Right lobe of liver (tissue), 6 donors: ENCODE measurements around the gene ELMO1. TPM values are rescaled to one million over a fixed set of nuclear protein-coding genes. Genes with fewer than 3 reads are reported as not detected.

Experiments used
- ATAC-seq, 4 donors: fragments of 200-7000 bp; cut with Tn5 transposase; one replicate each; pipeline ENCODE4 v1.9.1; 2020; ENCODE audit warnings: mild to moderate bottlenecking in 4 of 4, moderate library complexity in 4 of 4
- DNase-seq, 3 donors: peaks; one replicate each; pipeline ENCODE4 v3.0.0-alpha.2; 2020
- H3K27ac ChIP-seq, 3 donors: fragments of 200-600 bp; one replicate each; pipeline ENCODE4 v1.8.0; 2022
- H3K27me3 ChIP-seq, 2 donors: fragments of 200-600 bp; one replicate each; pipeline ENCODE4 v1.8.0; 2022
- H3K36me3 ChIP-seq, 4 donors: fragments of 200-600 bp; sonication (generic) in 1 of 4; one replicate each; pipeline versions ENCODE4 v1.5.1 to v1.8.0; 2017 to 2022; ENCODE audit warnings: control low read depth in 1 of 4
- H3K4me1 ChIP-seq, 4 donors: fragments of 200-600 bp; sonication (generic) in 1 of 4; one replicate each; pipeline versions ENCODE4 v1.5.1 to v1.8.0; 2017 to 2022; ENCODE audit warnings: control low read depth in 1 of 4
- H3K4me3 ChIP-seq, 3 donors: fragments of 200-600 bp; one replicate each; pipeline ENCODE4 v1.8.0; 2022
- H3K9me3 ChIP-seq, 4 donors: fragments of 200-600 bp; sonication (generic) in 1 of 4; one replicate each; pipeline versions ENCODE4 v1.5.1 to v1.8.0; 2017 to 2022; ENCODE audit warnings: control low read depth in 1 of 4
- CTCF ChIP-seq, 4 donors: fragments of 200-600 bp in 3 of 4; fragments of 450-650 bp in 1 of 4; IDR thresholded peaks; one replicate each; pipeline versions ENCODE4 v1.5.1 to v1.8.0; 2016 to 2022; ENCODE audit warnings: antibody characterized with exemption in 4 of 4, mild to moderate bottlenecking in 2 of 4
- POLR2A ChIP-seq: fragments of 450-650 bp; IDR thresholded peaks from one replicate; pipeline ENCODE4 v1.6.1; 2017; ENCODE audit warnings: antibody characterized with exemption, mild to moderate bottlenecking
- WGBS: methylation state at CpG from one replicate; pipeline ENCODE4 v1.1.6; 2018; ENCODE audit warnings: low coverage, low lambda C conversion rate; ENCODE audit not compliant: insufficient coverage; ENCODE audit errors: missing lambda C conversion rate; 5-methylcytosine and 5-hydroxymethylcytosine counted together
- intact Hi-C, 2 donors: fragments of 100-400 bp; cut with DNase I; formaldehyde crosslinking; loops; one replicate each; pipeline versions ENCODE4 v1.11.2 to v1.14.1; 2022
- total RNA-seq, 6 experiments: library from RNA; depleted of rRNA in 2 of 6; stranded (reverse); fragments of >200 nt in 2 of 6; fragmentation: NEBNext Ultra II Directional in 3 of 6; extraction: Animal tissue kit (Norgen Biotek cat#: 25700) in 3 of 6; gene quantifications; one replicate each; pipeline versions ENCODE4 v1.1.0 to v1.2.4, GENCODE V29; 2016 to 2023
- donor health status: DM: no; HTN: yes; CAD: no.
- donor health status: DM: no; HTN: no; CAD: no.
- donor health status: DM: no; HTN: no; CAD: no.
- donor health status: DM: no; HTN: yes; CAD: no.
- donor health status: DM: no; HTN: yes; CAD: no.

The ELMO1 gene
- total RNA-seq, 6 experiments from 2014 or later: 18.4 to 55.4 (median 25.1) TPM

GRCh38 chr7:37372750-37373149, 75.9 kb downstream of the ELMO1 start:
- 96% methylated on average over 3 of the region's 3 CpGs for WGBS

GRCh38 chr7:37371755-37372154, 76.9 kb downstream of the ELMO1 start:
- DNase-seq: no peak
- H3K27me3 ChIP-seq: no peaks in the 10 kb centered on the region
- 62% methylated on average over 5 of the region's 5 CpGs for WGBS
- no peaks in the 10 kb centered on the region for H3K36me3 ChIP-seq
- intact Hi-C loops: no loop called here
- H3K9me3 ChIP-seq: no peaks in the 10 kb centered on the region
- no peak overlapping the region for H3K27ac ChIP-seq
- ATAC-seq: no peak
- H3K4me1 ChIP-seq: peaks cover 0 to 20% (median 6%) of the 10 kb centered on the region in 4 donors
- TF ChIP-seq POLR2A: no peak
- no peak for TF ChIP-seq CTCF (IDR thresholded peaks at IDR 0.05)
- no peak overlapping the region for H3K4me3 ChIP-seq

More at GRCh38 chr7:37372750-37373149, 75.9 kb downstream of the ELMO1 start:
- intact Hi-C loops: no loop called here
- no peaks in the 10 kb centered on the region for H3K9me3 ChIP-seq
- no peak overlapping the region for H3K4me3 ChIP-seq
- H3K4me1 ChIP-seq: peaks cover 0 to 13% (median 3%) of the 10 kb centered on the region in 4 donors
- no peak for DNase-seq
- no peak for ATAC-seq
- H3K36me3 ChIP-seq: no peaks in the 10 kb centered on the region
- no peaks in the 10 kb centered on the region for H3K27me3 ChIP-seq
- no peak overlapping the region for H3K27ac ChIP-seq
- TF ChIP-seq CTCF (IDR thresholded peaks at IDR 0.05) (no peak), POLR2A (no peak)

- H3K27me3 ChIP-seq: no peaks in the 10 kb centered on the region
- no peak for DNase-seq
- no peak overlapping the region for H3K27ac ChIP-seq
- H3K4me1 ChIP-seq: peaks cover 0 to 22% (median 7%) of the 10 kb centered on the region in 4 donors
- ATAC-seq: no peak
- H3K36me3 ChIP-seq: no peaks in the 10 kb centered on the region
- no peak overlapping the region for H3K4me3 ChIP-seq
- intact Hi-C loops: no loop called here
- H3K9me3 ChIP-seq: no peaks in the 10 kb centered on the region
- 77% methylated on average over 4 of the region's 4 CpGs for WGBS
- TF ChIP-seq CTCF (IDR thresholded peaks at IDR 0.05): no peak
- no peak for TF ChIP-seq POLR2A
Measured at GRCh38 chr7:37369906-37370305, 78.8 kb downstream of the ELMO1 start.

- peak; percentile 88 to 92 (median 90) for ATAC-seq
- peak overlapping the region in 1 of 3 donors; percentile 26 for H3K27ac ChIP-seq
- H3K36me3 ChIP-seq: no peaks in the 10 kb centered on the region
- no peaks in the 10 kb centered on the region for H3K27me3 ChIP-seq
- WGBS: 13% methylated on average over 1 of the region's 1 CpG
- no peak overlapping the region for H3K4me3 ChIP-seq
- DNase-seq: no peak
- H3K4me1 ChIP-seq: peaks cover 0 to 22% (median 7%) of the 10 kb centered on the region in 4 donors
- TF ChIP-seq POLR2A (no peak), CTCF (IDR thresholded peaks at IDR 0.05) (no peak)
- intact Hi-C loops: no loop called here
- H3K9me3 ChIP-seq: no peaks in the 10 kb centered on the region
Measured at GRCh38 chr7:37368540-37368939, 80.1 kb downstream of the ELMO1 start.

GRCh38 chr7:37367010-37367409, 81.7 kb downstream of the ELMO1 start:
- peak; percentile 60 to 85 (median 76) for ATAC-seq
- 50% methylated on average over 3 of the region's 3 CpGs for WGBS
- intact Hi-C loops: no loop called here

More at GRCh38 chr7:37367010-37367409, 81.7 kb downstream of the ELMO1 start:
- Histone ChIP-seq H3K4me1 (peaks cover 0 to 29% (median 7%) of the 10 kb centered on the region in 4 donors), H3K36me3 (no peaks in the 10 kb centered on the region), H3K9me3 (no peaks in the 10 kb centered on the region), H3K4me3 (no peak overlapping the region), H3K27ac (peak overlapping the region in 1 of 3 donors; percentile 10), H3K27me3 (no peaks in the 10 kb centered on the region)
- DNase-seq: no peak
- TF ChIP-seq CTCF (IDR thresholded peaks at IDR 0.05) (no peak), POLR2A (no peak)
